Activated CD4-positive, alpha-beta T cell treated with anti-CD3 and anti-CD28 coated beads for 36 hours (primary cell): ENCODE results near the gene CHCHD6. TPM values are rescaled to one million over a fixed set of nuclear protein-coding genes. Genes with fewer than 3 reads are reported as not detected.

Experiments used
- ATAC-seq: fragments of 200-7000 bp; cut with Tn5 transposase; one replicate; pipeline ENCODE4 v1.10.0; 2021; ENCODE audit warnings: mild to moderate bottlenecking, moderate library complexity
- CTCF ChIA-PET: fragments of 350-600 bp; sonication (Branson Sonifier 250); formaldehyde crosslinking; loops from one replicate; lab custom pipeline; 2021; ENCODE audit warnings: antibody characterized with exemption; lab: Charles Lee
- POLR2A ChIA-PET: fragments of 350-600 bp; sonication (Branson Sonifier 250); formaldehyde crosslinking; loops from one replicate; lab custom pipeline; 2021; ENCODE audit warnings: antibody characterized with exemption, inconsistent platforms; lab: Charles Lee
- DNase-seq: peaks from one replicate; pipeline ENCODE4 v3.0.0-alpha.2; 2020
- H3K27ac Mint-ChIP-seq: one replicate; pipeline ENCODE4 v1.8.0; 2021; ENCODE audit warnings: mixed read lengths
- H3K27me3 Mint-ChIP-seq: one replicate; pipeline ENCODE4 v1.8.0; 2021; ENCODE audit warnings: mixed read lengths
- H3K36me3 Mint-ChIP-seq: one replicate; pipeline ENCODE4 v1.8.0; 2021; ENCODE audit warnings: low read depth, mixed read lengths
- H3K4me1 Mint-ChIP-seq: one replicate; pipeline ENCODE4 v1.8.0; 2021; ENCODE audit warnings: mixed read lengths
- H3K4me3 Mint-ChIP-seq: one replicate; pipeline ENCODE4 v1.8.0; 2021; ENCODE audit warnings: mild to moderate bottlenecking, moderate library complexity, mixed read lengths
- H3K9me3 Mint-ChIP-seq: one replicate; pipeline ENCODE4 v1.8.0; 2021; ENCODE audit warnings: low read depth, mixed read lengths
- intact Hi-C, 2 experiments: fragments of 100-400 bp; cut with DNase I in 1 of 2; cut with micrococcal nuclease in 1 of 2; formaldehyde crosslinking; loops; one replicate each; pipeline versions ENCODE4 v1.14.2 to v1.15.1; 2022 to 2024; cut with DNase I, micrococcal nuclease
- total RNA-seq, 2 experiments: library from RNA; stranded (reverse); gene quantifications; one replicate each; pipeline ENCODE4 v1.2.3, GENCODE V29; 2021

CHCHD6 gene
- total RNA-seq, 2 experiments from 2014 or later = 17.1 to 17.7 TPM

DNA sequence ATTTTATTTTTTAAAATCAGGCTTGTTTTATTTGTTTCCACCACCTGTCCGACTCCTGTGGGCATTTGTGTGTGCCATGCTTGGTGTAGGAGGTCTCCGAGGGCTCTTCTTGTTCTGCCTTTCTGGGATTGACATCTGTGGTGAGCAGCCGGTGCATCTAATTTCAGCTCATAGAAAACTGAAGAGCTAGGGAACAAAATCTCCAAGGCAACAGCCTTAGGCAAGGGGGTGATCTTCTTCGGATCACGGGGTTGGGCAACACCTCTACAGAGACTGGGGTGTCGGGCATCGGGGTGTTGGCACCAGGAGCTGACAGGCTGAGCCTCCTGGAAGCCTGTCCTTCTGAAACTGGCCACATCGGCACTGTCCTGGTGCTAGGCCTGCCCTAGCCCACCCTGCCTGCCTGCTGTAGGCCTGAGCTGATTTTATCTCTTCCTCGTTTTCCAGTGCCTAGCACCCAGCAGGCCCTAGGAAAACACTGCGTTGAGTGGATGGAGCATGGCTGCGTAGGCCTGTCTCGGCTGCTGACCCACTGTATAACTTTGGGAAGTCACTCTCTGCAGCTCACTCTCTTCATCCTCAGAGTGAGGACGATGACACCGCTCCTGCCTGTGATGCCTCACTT, 10.3 kb downstream of the CHCHD6 start:
- ChIA-PET CTCF (interaction anchor here (0.7 to 2.2 kb wide), 2 partner anchors 9 to 132 kb away, joined by 3 to 5 read pairs; no protein-coding TSS in a partner anchor), POLR2A (no interaction called here)
- Mint-ChIP-seq H3K27ac (no peak overlapping the region), H3K4me3 (no peak overlapping the region), H3K4me1 (peaks cover 4% of the 10 kb centered on the region), H3K36me3 (no peaks in the 10 kb centered on the region), H3K9me3 (no peaks in the 10 kb centered on the region), H3K27me3 (no peaks in the 10 kb centered on the region)
- ATAC-seq (no peak), DNase-seq (no peak)
- intact Hi-C loops = no loop called here

GRCh38 chr3:126714921-126715320, 10.9 kb downstream of the CHCHD6 start:
- H3K4me3 Mint-ChIP-seq = no peak overlapping the region
- H3K27me3 Mint-ChIP-seq = no peaks in the 10 kb centered on the region
- H3K9me3 Mint-ChIP-seq = no peaks in the 10 kb centered on the region
- intact Hi-C loops = no loop called here
- no peaks in the 10 kb centered on the region for H3K36me3 Mint-ChIP-seq
- ChIA-PET CTCF (interaction anchor here (2.2 kb wide), 1 partner anchor 10 kb away, joined by 5 read pairs; no protein-coding TSS in a partner anchor), POLR2A (no interaction called here)
- peaks cover 4% of the 10 kb centered on the region for H3K4me1 Mint-ChIP-seq
- ATAC-seq = no peak
- H3K27ac Mint-ChIP-seq = no peak overlapping the region
- DNase-seq = no peak

- intact Hi-C loops = no loop called here
- POLR2A ChIA-PET = no interaction called here
- H3K4me3 Mint-ChIP-seq = no peak overlapping the region
These were observed 11.4 kb downstream of the CHCHD6 start for GRCh38 chr3:126715432-126715831.

GRCh38 chr3:126716057-126716456, 12.0 kb downstream of the CHCHD6 start:
- Mint-ChIP-seq H3K4me3 (no peak overlapping the region), H3K4me1 (peaks cover 4% of the 10 kb centered on the region), H3K9me3 (no peaks in the 10 kb centered on the region), H3K27me3 (no peaks in the 10 kb centered on the region), H3K36me3 (no peaks in the 10 kb centered on the region), H3K27ac (no peak overlapping the region)
- DNase-seq (no peak), ATAC-seq (no peak)
- intact Hi-C loops = no loop called here
- POLR2A ChIA-PET = no interaction called here
- CTCF ChIA-PET = interaction anchor here (0.5 to 2.2 kb wide), 4 partner anchors 11 to 1594 kb away, joined by 3 to 5 read pairs (median 4); no protein-coding TSS in a partner anchor

More at GRCh38 chr3:126715432-126715831, 11.4 kb downstream of the CHCHD6 start:
- no peak for ATAC-seq
- CTCF ChIA-PET = interaction anchor here (0.5 to 2.2 kb wide), 3 partner anchors 10 to 1594 kb away, joined by 3 to 5 read pairs (median 4); no protein-coding TSS in a partner anchor
- Mint-ChIP-seq H3K36me3 (no peaks in the 10 kb centered on the region), H3K4me1 (peaks cover 4% of the 10 kb centered on the region), H3K27me3 (no peaks in the 10 kb centered on the region), H3K27ac (no peak overlapping the region), H3K9me3 (no peaks in the 10 kb centered on the region)
- DNase-seq = no peak

GRCh38 chr3:126718561-126719445, 14.8 kb downstream of the CHCHD6 start:
- Mint-ChIP-seq H3K36me3 (no peaks in the 10 kb centered on the region), H3K4me3 (no peak overlapping the region), H3K9me3 (no peaks in the 10 kb centered on the region), H3K27me3 (no peaks in the 10 kb centered on the region), H3K4me1 (peaks cover 4% of the 10 kb centered on the region), H3K27ac (no peak overlapping the region)
- no peak for ATAC-seq
- ChIA-PET CTCF (no interaction called here), POLR2A (no interaction called here)
- no peak for DNase-seq
- intact Hi-C loops = no loop called here

DNA sequence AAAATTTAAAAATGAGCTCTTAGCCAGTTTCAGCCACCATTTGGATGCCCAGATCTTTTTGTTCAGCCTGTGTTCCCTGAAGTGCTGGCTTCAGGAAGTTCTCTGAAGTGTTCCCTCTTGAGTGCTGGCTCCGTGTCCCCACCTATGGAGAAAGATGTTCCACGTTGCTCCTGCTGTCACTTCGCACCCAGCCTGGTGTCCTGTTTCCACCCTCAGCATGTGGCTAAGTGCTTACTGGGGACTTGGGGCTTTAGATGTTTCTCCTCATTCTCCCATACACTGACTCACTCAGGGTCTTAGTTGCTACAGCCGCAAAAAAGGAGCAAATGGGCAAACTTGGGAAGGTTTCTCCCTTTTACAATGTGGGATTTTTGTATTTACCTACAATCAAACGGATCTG, 16.6 kb downstream of the CHCHD6 start:
- peaks cover 2% of the 10 kb centered on the region for H3K9me3 Mint-ChIP-seq
- ChIA-PET POLR2A (no interaction called here), CTCF (interaction anchor here (0.7 kb wide), 1 partner anchor 16 kb away, joined by 4 read pairs; no protein-coding TSS in a partner anchor)
- DNase-seq = no peak
- peaks cover 8% of the 10 kb centered on the region for H3K36me3 Mint-ChIP-seq
- ATAC-seq = no peak
- no peaks in the 10 kb centered on the region for H3K27me3 Mint-ChIP-seq
- no peak overlapping the region for H3K4me3 Mint-ChIP-seq
- H3K4me1 Mint-ChIP-seq = peaks cover 4% of the 10 kb centered on the region
- intact Hi-C loops = no loop called here
- H3K27ac Mint-ChIP-seq = no peak overlapping the region

DNA sequence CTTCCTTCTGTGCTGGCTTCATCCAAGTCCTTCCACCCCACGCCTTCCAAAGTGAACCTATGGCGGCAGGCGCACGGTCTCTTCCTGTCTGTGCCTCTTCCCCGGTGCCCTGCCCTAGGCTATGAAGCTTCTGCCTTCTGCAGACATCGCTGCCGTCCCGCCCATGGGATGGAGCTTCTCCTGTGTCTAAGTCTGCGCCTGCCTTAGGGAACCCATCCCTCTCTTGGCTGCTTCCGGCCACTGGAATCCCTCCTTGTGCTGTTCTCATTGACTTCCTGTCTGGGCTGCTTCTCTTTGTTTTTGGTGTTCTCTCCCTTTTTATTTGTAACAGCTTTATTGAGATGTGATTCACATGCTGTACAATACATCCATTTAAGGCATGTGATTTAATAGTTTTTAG, 17.2 kb downstream of the CHCHD6 start:
- H3K36me3 Mint-ChIP-seq = peaks cover 10% of the 10 kb centered on the region
- no peaks in the 10 kb centered on the region for H3K27me3 Mint-ChIP-seq
- intact Hi-C loops = no loop called here
- ATAC-seq (no peak), DNase-seq (no peak)
- POLR2A ChIA-PET = interaction anchor here (0.6 kb wide), 1 partner anchor 248 kb away, joined by 3 read pairs; no protein-coding TSS in a partner anchor
- no peak overlapping the region for H3K4me3 Mint-ChIP-seq
- H3K27ac Mint-ChIP-seq = no peak overlapping the region
- CTCF ChIA-PET = no interaction called here
- peaks cover 4% of the 10 kb centered on the region for H3K4me1 Mint-ChIP-seq
- peaks cover 2% of the 10 kb centered on the region for H3K9me3 Mint-ChIP-seq

DNA sequence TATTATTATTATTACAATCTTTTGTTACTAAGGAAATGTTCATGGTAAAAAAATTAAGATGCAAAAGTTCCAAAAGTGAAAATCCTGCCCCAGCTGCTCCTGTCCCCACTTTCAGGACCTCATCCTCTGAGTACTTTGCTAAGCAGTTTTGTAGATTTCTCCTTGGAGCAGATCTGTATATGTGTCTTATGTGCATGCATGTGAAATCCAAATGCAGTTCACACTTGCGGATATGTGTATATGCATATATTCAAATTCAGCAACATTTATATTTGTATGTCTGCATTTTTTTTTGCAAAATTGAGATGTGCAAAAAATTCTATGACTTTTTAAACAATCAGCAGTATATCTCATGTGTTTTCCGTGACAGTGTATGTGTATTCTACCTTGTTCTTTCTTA, 19.2 kb downstream of the CHCHD6 start:
- CTCF ChIA-PET = no interaction called here
- peaks cover 2% of the 10 kb centered on the region for H3K9me3 Mint-ChIP-seq
- H3K4me3 Mint-ChIP-seq = no peak overlapping the region
- DNase-seq = no peak
- H3K36me3 Mint-ChIP-seq = peaks cover 24% of the 10 kb centered on the region
- no peak overlapping the region for H3K27ac Mint-ChIP-seq
- intact Hi-C loops = no loop called here
- POLR2A ChIA-PET = no interaction called here
- peaks cover 4% of the 10 kb centered on the region for H3K4me1 Mint-ChIP-seq
- no peak for ATAC-seq
- H3K27me3 Mint-ChIP-seq = no peaks in the 10 kb centered on the region

DNA sequence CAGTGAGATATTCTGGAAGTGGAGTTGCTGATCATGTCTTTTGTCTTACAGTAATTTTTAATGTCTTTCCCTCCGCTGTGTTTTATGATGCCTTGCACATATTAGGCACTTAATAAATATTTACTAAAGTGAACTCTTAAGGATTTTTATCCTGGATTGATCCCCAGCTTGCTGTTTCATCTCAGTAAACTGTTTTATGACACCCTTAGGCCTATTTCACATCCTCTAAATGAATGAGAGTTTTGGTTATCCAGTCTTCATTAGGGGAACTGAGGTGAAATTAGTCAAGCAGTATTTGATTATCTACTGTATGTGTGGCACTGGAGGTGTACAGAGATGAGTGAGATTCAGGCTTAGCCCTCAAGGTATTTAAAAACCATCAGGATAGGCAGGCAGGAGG, 19.8 kb downstream of the CHCHD6 start:
- ChIA-PET POLR2A (no interaction called here), CTCF (no interaction called here)
- H3K27ac Mint-ChIP-seq = no peak overlapping the region
- peaks cover 2% of the 10 kb centered on the region for H3K9me3 Mint-ChIP-seq
- DNase-seq (no peak), ATAC-seq (no peak)
- H3K4me3 Mint-ChIP-seq = no peak overlapping the region
- H3K4me1 Mint-ChIP-seq = peaks cover 3% of the 10 kb centered on the region
- intact Hi-C loops = no loop called here
- H3K36me3 Mint-ChIP-seq = peaks cover 27% of the 10 kb centered on the region
- no peaks in the 10 kb centered on the region for H3K27me3 Mint-ChIP-seq

GRCh38 chr3:126728680-126729079, 24.6 kb downstream of the CHCHD6 start:
- no peak for DNase-seq
- H3K4me3 Mint-ChIP-seq = no peak overlapping the region
- CTCF ChIA-PET = interaction anchor here (0.5 kb wide), 1 partner anchor 47 kb away, joined by 4 read pairs; no protein-coding TSS in a partner anchor
- H3K9me3 Mint-ChIP-seq = peaks cover 2% of the 10 kb centered on the region
- no peak overlapping the region for H3K27ac Mint-ChIP-seq
- ATAC-seq = no peak
- peaks cover 6% of the 10 kb centered on the region for H3K4me1 Mint-ChIP-seq
- peaks cover 40% of the 10 kb centered on the region for H3K36me3 Mint-ChIP-seq
- POLR2A ChIA-PET = no interaction called here
- H3K27me3 Mint-ChIP-seq = no peaks in the 10 kb centered on the region
- intact Hi-C loops = no loop called here

DNA sequence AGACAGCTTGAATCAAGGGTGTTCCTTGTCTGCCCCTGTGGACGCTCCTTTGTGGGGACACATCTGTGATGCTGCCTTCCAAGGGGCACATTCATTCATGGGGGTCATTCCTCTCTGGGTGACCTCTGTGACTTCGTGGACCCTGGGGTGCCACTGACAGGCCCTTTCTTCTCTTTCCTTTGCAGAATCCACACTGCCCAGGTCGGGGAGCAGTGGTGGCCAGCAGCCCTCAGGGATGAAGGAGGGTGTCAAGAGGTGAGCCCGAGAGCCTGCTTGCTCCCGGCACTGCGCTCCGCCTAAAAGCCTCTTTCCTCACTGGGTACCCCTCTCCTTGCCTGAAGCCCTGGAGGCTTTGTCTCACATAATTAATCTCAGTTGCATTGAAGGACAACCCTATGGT, 26.3 kb downstream of the CHCHD6 start:
- Mint-ChIP-seq H3K9me3 (no peaks in the 10 kb centered on the region), H3K4me3 (no peak overlapping the region), H3K27ac (no peak overlapping the region), H3K36me3 (peaks cover 48% of the 10 kb centered on the region), H3K4me1 (peaks cover 6% of the 10 kb centered on the region), H3K27me3 (no peaks in the 10 kb centered on the region)
- POLR2A ChIA-PET = no interaction called here
- ATAC-seq (no peak), DNase-seq (no peak)
- intact Hi-C loops = no loop called here
- CTCF ChIA-PET = interaction anchor here (0.5 kb wide), 1 partner anchor 52 kb away, joined by 3 read pairs; no protein-coding TSS in a partner anchor
